Neutrophil (primary cell): Measurements from ENCODE around the gene INSIG1.

ENCODE experiments used
- H3K27ac ChIP-seq: fragments of 200-600 bp; sonication (generic); 2 replicates; pipeline ENCODE4 v1.5.1; 2016; ENCODE audit warnings: mild to moderate bottlenecking, moderate library complexity
- H3K27me3 ChIP-seq: fragments of 200-600 bp; sonication (generic); 2 replicates; pipeline ENCODE4 v1.6.0; 2016; ENCODE audit warnings: mild to moderate bottlenecking
- H3K36me3 ChIP-seq: fragments of 200-600 bp; sonication (generic); 2 replicates; pipeline ENCODE4 v1.5.1; 2017
- H3K4me1 ChIP-seq, 2 experiments: fragments of 200-600 bp in 1 of 2; sonication (generic) in 1 of 2; 1 replicate in 1 of 2; 2 replicates in 1 of 2; pipeline versions ENCODE4 v1.5.1 to v1.6.1; 2013 to 2016; ENCODE audit warnings: low read depth in 1 of 2, low read length in 1 of 2, mild to moderate bottlenecking in 1 of 2, moderate library complexity in 1 of 2; ENCODE audit not compliant: control insufficient read depth in 1 of 2, insufficient read depth in 1 of 2
- H3K4me3 ChIP-seq, 2 experiments: fragments of 200-600 bp in 1 of 2; sonication (generic) in 1 of 2; 1 replicate in 1 of 2; 2 replicates in 1 of 2; pipeline ENCODE4 v1.5.1; 2013 to 2016; ENCODE audit warnings: low read depth in 1 of 2, low read length in 1 of 2, mild to moderate bottlenecking in 1 of 2, moderate library complexity in 1 of 2
- H3K9me3 ChIP-seq: fragments of 200-600 bp; sonication (generic); 2 replicates; pipeline ENCODE4 v1.5.1; 2016
- TF ChIP-seq, protein P1 (sequence below): fragments of 200-600 bp; sonication (generic); IDR thresholded peaks from 2 replicates; pipeline ENCODE4 v1.5.1; 2016; ENCODE audit warnings: antibody characterized with exemption

INSIG1 gene

GRCh38 chr7:155254018-155254417, 43.7 kb upstream of the INSIG1 start:
- H3K27me3 ChIP-seq, result no peaks in the 10 kb centered on the region
- H3K27ac ChIP-seq, result no peak overlapping the region
- H3K4me1 ChIP-seq, result no peaks in the 10 kb centered on the region
- no peaks in the 10 kb centered on the region for H3K36me3 ChIP-seq
- no peaks in the 10 kb centered on the region for H3K9me3 ChIP-seq
- H3K4me3 ChIP-seq, result no peak overlapping the region
- TF ChIP-seq, protein P1, sequence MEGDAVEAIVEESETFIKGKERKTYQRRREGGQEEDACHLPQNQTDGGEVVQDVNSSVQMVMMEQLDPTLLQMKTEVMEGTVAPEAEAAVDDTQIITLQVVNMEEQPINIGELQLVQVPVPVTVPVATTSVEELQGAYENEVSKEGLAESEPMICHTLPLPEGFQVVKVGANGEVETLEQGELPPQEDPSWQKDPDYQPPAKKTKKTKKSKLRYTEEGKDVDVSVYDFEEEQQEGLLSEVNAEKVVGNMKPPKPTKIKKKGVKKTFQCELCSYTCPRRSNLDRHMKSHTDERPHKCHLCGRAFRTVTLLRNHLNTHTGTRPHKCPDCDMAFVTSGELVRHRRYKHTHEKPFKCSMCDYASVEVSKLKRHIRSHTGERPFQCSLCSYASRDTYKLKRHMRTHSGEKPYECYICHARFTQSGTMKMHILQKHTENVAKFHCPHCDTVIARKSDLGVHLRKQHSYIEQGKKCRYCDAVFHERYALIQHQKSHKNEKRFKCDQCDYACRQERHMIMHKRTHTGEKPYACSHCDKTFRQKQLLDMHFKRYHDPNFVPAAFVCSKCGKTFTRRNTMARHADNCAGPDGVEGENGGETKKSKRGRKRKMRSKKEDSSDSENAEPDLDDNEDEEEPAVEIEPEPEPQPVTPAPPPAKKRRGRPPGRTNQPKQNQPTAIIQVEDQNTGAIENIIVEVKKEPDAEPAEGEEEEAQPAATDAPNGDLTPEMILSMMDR, result no peak

GRCh38 chr7:155255071-155255470, 42.6 kb upstream of the INSIG1 start:
- Histone ChIP-seq H3K4me1 (no peaks in the 10 kb centered on the region), H3K9me3 (no peaks in the 10 kb centered on the region), H3K27ac (no peak overlapping the region), H3K36me3 (no peaks in the 10 kb centered on the region), H3K4me3 (no peak overlapping the region), H3K27me3 (no peaks in the 10 kb centered on the region)
- TF ChIP-seq, protein P1, result no peak

DNA sequence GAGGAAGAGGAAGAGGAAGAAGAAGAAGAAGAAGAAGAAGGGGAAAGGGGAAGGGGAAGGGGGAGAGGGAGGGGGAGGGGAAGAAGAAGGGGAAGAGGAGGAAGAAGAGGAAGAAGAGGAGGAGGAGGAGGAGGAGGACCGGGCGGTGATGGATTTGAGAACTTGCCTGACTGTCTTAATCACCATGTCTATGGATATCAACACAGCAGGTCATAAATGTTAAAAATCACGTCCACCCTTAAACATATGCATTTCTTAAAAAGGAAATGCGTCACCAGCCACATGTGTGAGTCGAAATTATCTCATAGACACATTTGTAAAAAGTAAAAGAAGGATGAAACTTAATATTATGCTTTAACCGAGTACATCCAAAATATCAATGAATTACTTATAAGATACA, 42.1 kb upstream of the INSIG1 start:
- no peaks in the 10 kb centered on the region for H3K36me3 ChIP-seq
- H3K4me1 ChIP-seq, result no peaks in the 10 kb centered on the region
- no peak overlapping the region for H3K27ac ChIP-seq
- TF ChIP-seq, protein P1, result no peak
- H3K9me3 ChIP-seq, result no peaks in the 10 kb centered on the region
- H3K27me3 ChIP-seq, result no peaks in the 10 kb centered on the region
- H3K4me3 ChIP-seq, result no peak overlapping the region

GRCh38 chr7:155256081-155256760, 41.5 kb upstream of the INSIG1 start:
- Histone ChIP-seq H3K4me1 (no peaks in the 10 kb centered on the region), H3K36me3 (no peaks in the 10 kb centered on the region), H3K9me3 (no peaks in the 10 kb centered on the region), H3K27ac (no peak overlapping the region), H3K27me3 (no peaks in the 10 kb centered on the region), H3K4me3 (no peak overlapping the region)
- TF ChIP-seq, protein P1, result no peak

GRCh38 chr7:155256761-155257481, 40.8 kb upstream of the INSIG1 start:
- TF ChIP-seq, protein P1, result no peak
- H3K27me3 ChIP-seq, result no peaks in the 10 kb centered on the region
- no peaks in the 10 kb centered on the region for H3K4me1 ChIP-seq
- no peak overlapping the region for H3K27ac ChIP-seq
- no peaks in the 10 kb centered on the region for H3K36me3 ChIP-seq
- no peak overlapping the region for H3K4me3 ChIP-seq
- H3K9me3 ChIP-seq, result no peaks in the 10 kb centered on the region
